Ovary (tissue), 3 donors: ENCODE data around the gene CERK.

ENCODE experiments used
- EP300 ChIP-seq: sonication (generic); formaldehyde crosslinking; IDR thresholded peaks from one replicate; pipeline ENCODE4 v1.6.1; 2017; ENCODE audit warnings: antibody characterized with exemption
- TF ChIP-seq, protein P1 (sequence below), 3 donors: fragments of 450-650 bp in 2 of 3; fragments of 200-600 bp in 1 of 3; IDR thresholded peaks; one replicate each; pipeline versions ENCODE4 v1.5.1 to v1.8.0; 2016 to 2022; ENCODE audit warnings: antibody characterized with exemption in 3 of 3, mild to moderate bottlenecking in 1 of 3
- donor health status: DM: no; HTN: no; CAD: no.

DNA sequence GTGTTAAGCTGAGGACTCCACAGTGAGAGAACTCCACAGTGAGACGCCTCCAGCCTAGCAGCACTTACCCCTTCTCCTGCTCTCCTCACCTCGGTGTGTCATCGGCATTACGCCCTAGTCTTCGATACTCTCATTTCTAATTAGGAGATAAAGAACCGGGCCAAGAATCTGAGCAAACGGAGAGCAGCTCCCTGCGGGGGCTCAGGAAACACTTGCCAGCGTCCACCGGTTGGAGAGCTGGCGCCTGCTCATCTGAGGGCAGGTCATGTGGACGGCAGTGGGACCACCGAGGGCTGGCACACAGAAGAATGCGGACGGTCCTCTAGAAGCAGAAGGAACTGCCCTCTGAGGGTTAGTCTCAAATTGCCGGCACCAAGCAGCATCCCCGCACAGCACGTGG is 13.0 kb downstream of the CERK start:
- TF ChIP-seq, protein P1, sequence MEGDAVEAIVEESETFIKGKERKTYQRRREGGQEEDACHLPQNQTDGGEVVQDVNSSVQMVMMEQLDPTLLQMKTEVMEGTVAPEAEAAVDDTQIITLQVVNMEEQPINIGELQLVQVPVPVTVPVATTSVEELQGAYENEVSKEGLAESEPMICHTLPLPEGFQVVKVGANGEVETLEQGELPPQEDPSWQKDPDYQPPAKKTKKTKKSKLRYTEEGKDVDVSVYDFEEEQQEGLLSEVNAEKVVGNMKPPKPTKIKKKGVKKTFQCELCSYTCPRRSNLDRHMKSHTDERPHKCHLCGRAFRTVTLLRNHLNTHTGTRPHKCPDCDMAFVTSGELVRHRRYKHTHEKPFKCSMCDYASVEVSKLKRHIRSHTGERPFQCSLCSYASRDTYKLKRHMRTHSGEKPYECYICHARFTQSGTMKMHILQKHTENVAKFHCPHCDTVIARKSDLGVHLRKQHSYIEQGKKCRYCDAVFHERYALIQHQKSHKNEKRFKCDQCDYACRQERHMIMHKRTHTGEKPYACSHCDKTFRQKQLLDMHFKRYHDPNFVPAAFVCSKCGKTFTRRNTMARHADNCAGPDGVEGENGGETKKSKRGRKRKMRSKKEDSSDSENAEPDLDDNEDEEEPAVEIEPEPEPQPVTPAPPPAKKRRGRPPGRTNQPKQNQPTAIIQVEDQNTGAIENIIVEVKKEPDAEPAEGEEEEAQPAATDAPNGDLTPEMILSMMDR (IDR thresholded peaks at IDR 0.05): no peak
- TF ChIP-seq EP300: no peak
